ENCODE measurements around the gene CACNA1G.

CACNA1G gene

DNA sequence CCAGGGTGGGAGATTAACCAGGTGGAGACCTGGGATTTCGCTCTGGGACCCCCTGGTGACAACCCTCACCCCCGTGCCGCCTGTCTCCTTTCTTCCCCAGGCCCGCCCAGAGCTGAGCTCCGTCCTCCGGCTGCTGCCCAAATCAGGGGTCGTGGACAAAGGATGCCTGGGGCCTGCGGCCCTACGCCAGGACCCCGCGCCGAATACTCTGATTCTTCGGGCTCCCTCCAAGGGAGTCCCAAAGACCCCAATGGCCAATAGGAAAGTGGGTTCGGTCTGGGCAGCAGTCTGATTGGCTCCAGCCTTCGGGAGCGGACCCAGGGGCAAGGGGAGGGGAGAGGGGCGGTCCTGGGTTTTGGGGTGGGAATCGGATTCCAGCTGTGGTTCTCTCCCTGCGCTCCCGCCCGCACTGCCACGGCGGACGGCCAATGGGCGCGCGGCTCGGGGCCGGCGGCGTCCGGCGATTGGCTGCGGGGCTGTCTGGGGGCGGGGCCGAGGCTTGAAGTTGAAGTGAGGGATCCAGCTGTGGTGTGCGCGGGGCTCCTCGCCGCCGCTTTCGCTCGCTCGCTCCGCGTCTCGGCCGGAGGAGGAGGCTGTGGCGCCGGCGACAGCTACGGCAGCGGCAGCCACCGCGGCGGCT, at the start of gene CACNA1G:
TSS of gene CACNA1G (plus strand) at position 531 of the 640 bp plus-strand sequence. CDS start 745 bp downstream, outside the sequence.
- peak; percentile 82 for DNase-seq (ENCODE audit: low read depth)

DNA sequence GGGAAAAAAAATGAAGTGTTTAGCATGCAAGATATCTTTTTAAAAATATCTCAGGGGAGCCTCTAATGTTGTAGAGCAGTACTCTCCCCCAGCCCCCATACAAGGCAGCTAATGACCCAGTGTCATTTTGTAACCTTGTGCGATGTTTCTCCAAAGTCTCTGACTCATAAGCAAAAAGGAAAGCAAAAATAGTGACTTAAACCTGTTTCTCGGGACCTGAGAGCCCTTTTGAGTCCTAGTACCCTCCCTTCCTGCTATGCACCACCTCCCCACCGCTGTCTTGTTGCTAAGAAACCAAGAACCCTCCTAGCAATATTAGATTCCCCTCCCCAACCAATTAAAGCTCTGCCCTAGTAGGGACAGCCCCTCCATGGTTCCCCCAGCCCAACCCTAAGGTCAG, 49.5 kb upstream of the CACNA1G start:
- DNase-seq (ENCODE audit: low read depth) = peak; percentile 41

GRCh38 chr17:50513495-50513894, 47.0 kb upstream of the CACNA1G start:
- DNase-seq (ENCODE audit: low read depth) = no peak

DNA sequence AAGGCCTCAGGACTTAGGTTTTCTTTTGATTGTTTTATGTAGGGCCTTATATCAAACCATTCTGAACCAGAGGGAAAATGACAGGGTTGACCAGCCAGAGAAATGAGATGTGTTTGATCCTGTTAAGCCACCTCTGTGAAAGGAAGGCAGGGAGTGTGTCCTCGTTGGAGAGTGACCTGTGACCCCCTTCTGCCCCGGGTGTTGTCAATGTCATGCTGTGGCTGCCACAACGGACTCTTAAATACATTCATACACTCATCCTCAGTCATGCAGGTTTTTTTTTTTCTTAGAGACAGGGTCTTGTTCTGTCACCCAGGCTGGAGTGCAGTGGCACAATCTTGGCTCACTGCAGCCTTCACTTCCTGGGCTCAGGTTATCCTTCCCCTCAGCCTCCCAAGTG, 46.1 kb upstream of the CACNA1G start:
- DNase-seq (ENCODE audit: low read depth) = no peak

DNA sequence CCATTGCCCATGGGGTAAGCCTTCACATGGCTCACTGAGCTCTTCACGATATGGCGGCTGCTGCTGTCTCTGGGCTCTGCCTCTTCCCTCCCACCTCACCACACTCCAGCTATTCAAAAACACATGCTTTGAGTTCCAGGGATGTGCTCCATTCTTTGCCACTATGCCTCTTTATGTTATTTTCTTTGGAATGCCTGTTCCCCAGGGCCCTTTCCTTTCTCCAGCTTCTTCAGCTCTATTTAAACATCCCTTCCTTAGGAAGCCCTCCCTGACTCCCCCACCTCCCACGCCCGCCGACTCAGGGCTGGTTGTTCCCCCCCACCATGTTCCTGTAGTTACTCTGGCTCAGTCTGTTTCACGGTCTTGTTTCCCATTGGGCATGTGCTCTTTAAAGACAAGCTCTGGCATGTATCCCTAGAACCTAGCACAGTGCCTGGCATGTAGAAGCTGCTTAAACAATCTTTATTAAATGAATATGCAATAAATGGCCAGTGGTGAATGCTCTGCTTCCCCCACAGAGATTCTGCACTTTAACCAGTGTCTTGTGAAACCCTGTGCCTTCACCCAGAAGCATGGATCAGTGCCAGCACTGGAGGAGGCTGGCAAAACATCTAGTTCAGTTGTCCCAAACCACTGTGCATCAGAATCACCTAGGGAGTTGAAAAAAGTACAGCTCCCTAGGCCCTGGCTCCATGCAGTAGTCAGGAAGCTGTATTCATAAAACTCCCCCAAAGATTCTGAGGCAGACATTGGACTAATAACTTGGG, 45.4 kb upstream of the CACNA1G start:
- DNase-seq (ENCODE audit: low read depth) = no peak

DNA sequence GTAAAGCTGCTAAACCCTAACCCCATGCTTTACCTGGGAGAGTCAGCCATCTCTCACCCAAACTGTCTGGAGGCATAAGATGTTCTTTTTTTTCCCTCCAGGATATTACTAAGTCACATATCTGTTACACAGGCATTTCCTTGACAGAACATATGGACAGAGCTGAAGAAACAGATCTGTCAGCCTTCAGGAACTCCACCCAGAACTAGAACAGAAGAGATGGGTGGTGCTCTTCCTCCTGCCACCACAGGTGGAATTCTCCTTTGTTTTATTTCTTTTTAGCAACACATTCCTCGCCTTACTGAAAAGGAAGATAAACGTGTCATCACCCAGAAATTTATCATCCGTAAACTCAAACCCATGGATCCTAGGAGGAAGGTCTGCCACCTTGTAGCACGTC, 43.5 kb upstream of the CACNA1G start:
- DNase-seq (ENCODE audit: low read depth) = no peak

GRCh38 chr17:50517504-50518383, 42.8 kb upstream of the CACNA1G start:
- DNase-seq (ENCODE audit: low read depth) = no peak

- DNase-seq (ENCODE audit: low read depth) = no peak
Measured at GRCh38 chr17:50518384-50519023, 42.0 kb upstream of the CACNA1G start.

GRCh38 chr17:50519141-50519834, 41.2 kb upstream of the CACNA1G start:
- no peak for DNase-seq (ENCODE audit: low read depth)

GRCh38 chr17:50520483-50520882, 40.0 kb upstream of the CACNA1G start:
- no peak for DNase-seq (ENCODE audit: low read depth)

DNA sequence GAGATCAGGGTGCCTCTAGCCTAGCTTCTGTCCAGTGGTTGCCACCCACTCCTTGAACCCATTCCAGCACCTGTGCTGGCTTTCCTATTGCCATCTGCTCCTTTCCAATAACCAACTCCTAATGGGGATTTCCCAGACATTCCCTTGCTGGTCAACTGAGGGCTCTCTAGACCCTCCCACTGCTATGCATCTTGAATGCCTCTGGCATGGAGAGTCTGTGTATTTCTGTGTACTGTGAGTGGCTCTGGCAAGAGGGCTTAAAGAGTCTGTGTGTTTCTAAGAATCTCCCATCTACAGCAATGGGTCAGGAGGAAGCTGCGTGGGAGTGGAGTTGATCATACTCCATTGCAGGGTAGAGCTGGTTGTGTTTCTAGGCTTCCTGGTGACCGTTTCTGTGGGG, 39.0 kb upstream of the CACNA1G start:
- no peak for DNase-seq (ENCODE audit: low read depth)

DNA sequence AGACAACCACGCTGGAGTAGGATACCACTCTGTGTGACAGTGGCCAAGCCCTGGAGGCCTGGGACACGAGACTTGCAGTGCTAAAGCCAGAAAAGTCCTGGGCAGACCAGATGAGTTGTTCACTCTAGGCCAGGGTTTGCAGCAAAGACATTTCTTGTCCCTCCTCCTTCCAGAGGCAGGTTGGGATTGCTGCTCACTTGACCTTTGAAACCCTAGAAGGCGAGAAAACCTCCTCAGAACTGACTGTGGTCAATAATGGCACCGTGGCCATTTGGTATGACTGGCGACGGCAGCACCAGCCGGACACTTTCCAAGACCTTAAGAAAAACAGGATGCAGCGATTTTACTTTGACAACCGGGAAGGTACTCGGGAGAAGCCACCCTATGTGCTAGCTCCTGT, 37.7 kb upstream of the CACNA1G start:
- no peak for DNase-seq (ENCODE audit: low read depth)

DNA sequence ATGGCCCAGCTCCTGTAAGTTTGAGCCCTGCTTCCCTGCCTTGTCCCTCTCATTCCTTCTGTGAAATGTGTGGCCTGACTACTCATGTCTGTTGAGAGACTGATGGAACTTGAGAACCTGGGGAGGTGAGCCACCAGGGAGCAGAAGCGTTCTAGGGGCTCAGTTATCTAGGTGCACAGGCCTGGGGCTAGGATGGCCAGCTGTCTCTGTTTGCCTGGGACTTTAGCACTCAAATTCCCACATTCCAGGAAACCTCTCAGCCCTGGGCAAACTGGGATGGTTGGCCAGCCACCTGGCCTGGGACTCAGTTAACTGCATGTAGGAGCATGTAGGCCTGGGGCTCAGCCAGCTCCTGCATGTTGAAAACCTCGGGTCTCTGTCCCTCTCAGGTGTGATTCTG, 37.3 kb upstream of the CACNA1G start:
- DNase-seq (ENCODE audit: low read depth) = no peak

- DNase-seq (ENCODE audit: low read depth) = no peak
Measured at GRCh38 chr17:50524838-50525237, 35.7 kb upstream of the CACNA1G start.

DNA sequence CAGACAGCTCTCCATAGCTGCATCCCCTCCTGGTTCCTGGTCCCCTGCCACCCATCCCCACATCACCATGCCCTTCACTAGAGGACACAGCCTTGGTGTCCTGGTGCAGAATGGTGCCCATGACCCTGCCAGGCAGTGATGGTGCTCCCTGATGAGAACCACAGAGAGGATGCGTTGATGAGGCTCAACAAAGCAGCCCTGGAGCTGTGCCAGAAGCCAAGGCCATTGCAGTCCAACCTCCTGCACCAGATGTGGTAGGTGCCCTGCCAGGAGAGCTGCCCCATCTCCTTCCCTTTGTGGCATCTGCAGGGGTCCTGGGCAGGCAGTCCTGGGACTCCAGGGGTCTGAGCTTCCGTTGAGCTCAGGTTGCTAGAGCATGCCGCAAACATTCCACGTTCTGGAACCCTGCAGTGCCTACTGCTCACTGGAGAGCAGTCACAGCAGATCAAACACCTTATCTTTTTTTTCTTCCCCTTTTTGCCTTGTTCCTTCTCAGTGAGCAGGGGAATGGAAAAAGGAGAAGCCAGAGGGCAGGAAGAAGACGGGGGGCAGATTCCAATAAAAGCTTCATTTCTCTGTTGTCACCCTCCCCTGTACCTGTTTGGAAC, 33.3 kb upstream of the CACNA1G start:
- no peak for DNase-seq (ENCODE audit: low read depth)

GRCh38 chr17:50527949-50528474, 32.5 kb upstream of the CACNA1G start:
- DNase-seq (ENCODE audit: low read depth) = no peak

DNA sequence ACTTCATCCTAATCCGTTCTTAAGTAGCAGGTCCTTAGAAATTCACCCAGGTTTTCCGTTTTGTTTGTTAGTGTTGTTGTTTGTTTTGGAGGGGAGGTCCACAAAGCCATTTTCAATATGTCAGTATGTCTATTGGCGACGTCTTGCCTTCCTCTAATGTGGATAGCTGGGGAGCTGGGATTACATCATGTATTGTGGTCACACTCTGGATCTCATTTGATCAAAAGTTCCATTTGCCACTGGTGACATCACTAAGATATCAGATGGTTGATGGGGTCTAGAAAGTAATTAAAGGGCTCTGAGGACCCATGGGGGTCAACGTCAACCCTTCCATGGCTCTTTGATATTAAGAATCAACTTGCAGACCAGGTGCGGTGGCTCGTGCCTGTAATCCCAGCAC, 30.7 kb upstream of the CACNA1G start:
- DNase-seq (ENCODE audit: low read depth) = no peak

- DNase-seq (ENCODE audit: low read depth) = no peak
Measured at GRCh38 chr17:50531428-50532025, 29.0 kb upstream of the CACNA1G start.

- DNase-seq (ENCODE audit: low read depth) = no peak
Measured at GRCh38 chr17:50532452-50533024, 28.0 kb upstream of the CACNA1G start, which contains the start of gene EPN3. EPN3 (plus strand) TSS chr17:50532735; CDS start chr17:50536557, 3,822 bp downstream.

DNA sequence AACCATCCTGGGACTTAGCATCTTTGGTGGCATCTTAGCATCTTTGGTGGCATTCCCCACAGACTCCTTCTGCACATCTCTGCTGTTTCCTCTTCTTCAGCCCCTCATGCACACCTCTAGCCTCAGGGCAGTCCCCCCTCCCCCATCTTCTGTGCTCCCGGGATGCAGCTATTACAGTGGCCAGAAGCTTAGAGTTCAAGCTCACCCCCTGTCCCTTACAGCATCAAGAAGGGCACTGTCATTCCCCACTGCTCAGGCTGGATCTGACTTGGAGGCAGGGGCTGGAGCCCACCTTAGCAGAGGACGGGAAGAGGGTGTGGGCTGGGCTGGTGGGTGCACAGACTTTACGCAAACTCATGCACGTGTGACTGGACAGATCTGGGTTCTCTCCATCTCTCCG, 27.3 kb upstream of the CACNA1G start:
- no peak for DNase-seq (ENCODE audit: low read depth)
